ENCODE data around the gene METTL16.

The METTL16 gene

DNA sequence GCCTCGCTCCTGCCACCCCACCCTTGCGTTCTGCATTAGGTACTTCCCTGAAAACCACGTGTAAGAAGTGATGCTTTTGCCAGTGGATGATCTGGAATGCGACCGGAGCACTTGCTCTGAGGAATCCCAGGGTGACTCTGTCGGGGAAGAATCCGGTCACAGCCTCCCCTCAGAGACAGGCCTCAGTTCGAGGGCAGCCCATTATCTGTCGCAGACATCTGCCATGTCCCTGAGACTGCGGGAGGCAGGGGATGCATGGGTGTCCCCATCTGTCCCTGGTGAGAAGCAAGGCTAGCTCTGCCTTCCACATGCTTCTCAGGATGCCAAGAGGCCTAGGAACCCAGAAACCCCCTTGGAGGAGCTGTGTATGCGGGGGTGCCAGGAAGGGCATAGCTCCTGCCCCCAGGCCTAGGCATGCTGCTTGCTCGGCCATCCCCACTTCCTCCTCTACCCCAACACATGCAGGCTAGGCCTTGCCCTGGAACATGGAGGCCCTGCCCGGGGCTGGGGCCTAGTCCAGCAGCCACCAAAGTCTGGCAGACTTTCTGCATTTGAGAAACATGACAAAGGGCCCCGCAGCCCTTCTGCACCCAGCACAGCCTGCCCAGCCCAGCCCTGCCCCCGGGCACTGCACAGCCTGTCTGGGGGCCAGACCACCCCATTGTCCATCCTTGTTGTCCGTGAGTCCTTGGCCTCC, 131.3 kb downstream of the METTL16 start:
- DNase-seq (ENCODE audit: low spot score) = no peak

DNA sequence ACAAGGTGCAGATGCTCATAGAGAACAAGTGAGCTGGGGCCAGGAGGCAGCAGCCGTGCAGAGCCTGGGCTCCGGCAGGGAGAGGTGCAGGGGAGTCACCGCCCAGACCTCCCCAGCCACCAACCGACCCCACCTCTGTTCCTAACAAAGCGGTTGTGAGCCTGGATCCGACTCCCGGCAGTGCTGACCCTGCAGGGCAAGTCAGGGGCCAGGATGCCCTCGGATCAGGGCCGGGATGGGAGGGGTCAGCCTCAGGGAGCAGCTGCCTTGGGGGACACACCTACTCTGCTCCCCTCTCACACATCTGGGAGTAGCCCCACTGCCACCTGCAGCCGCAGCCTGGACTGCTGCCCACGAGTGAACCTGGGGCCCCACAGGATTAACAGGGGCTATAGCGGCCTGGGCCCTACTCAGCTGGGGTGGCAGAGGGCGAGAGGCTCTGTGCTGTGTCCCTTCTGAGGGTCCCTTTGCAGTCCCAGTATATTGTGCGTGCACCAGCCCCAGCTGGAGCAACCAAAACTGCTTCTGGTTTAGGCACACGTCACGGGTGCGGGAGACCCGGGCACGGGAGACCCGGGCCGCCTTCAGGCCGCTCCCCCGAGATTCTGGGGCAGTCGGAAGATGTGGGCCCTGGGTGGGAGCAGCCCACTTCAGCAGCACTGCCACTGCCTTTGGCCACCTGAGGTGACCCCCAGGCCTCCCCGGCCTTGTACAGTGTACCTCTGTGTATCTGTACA, 132.0 kb downstream of the METTL16 start:
- no peak for DNase-seq (ENCODE audit: low spot score)

DNA sequence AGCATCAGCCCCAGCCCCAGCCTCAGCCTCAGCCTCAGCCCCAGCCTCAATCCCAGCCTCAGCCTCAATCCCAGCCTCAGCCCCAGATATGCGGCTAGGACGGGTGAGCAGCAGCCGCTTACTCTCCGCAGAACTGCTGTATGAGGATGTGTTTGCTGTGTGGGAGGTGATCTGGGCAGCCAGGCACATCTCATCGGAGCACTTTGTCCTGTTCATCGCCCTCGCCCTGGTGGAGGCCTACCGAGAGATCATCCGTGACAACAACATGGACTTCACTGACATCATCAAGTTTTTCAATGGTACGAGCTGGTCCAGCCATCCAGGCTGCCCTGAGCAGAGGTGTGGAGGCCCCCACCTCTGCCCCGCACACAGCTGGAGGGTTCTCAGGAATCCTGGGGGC, 132.8 kb downstream of the METTL16 start:
- no peak for DNase-seq (ENCODE audit: low spot score)

DNA sequence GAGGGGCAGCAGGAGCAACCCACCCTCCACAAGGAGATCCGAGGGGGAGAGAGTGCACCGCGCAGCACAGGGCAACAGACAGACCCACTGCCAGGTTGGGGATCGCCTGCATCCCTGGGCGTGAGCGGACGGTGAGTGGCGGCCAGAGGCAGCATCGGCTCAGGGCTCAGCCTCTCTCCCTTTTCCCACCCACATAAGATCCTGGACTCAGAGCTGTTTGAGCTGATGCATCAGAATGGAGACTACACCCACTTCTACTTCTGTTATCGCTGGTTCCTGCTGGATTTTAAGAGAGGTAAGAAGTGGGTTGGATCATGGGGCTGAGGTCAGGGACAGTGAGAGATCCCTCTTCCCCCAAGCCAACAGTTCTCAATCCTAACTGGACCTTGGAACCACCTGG, 134.0 kb downstream of the METTL16 start:
- no peak for DNase-seq (ENCODE audit: low spot score)

DNA sequence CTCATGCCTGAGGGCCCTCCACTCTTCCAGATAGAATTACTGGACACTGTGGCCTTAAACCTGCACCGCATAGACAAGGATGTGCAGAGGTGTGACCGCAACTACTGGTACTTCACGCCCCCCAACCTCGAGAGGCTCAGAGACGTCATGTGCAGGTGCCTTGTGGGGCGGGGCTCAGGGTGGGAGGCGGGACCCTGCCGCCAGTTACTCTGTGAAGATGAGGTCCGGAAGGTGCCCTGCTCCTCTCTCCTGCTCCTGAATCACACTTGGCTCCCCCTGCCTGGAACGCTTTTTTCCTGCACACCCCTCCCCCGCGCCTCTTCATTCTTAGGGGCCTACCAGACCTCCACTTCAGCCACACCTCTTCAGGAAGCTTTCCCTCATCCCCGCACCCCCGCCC, 135.6 kb downstream of the METTL16 start:
- no peak for DNase-seq (ENCODE audit: low spot score)

DNA sequence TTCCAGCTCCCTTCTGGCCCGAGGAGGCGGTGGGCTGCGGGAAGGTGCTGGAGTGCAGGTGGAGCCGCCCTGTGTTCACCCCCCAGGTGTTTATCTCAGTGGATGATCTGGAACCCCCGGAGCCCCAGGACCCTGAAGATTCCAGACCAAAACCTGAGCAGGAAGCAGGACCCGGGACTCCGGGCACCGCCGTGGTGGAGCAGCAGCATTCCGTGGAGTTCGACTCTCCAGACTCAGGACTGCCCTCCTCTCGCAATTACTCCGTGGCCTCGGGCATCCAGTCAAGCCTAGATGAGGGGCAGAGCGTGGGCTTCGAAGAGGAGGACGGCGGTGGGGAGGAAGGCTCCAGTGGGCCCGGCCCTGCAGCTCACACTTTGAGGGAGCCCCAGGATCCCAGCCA, 136.3 kb downstream of the METTL16 start:
- DNase-seq (ENCODE audit: low spot score) = no peak

DNA sequence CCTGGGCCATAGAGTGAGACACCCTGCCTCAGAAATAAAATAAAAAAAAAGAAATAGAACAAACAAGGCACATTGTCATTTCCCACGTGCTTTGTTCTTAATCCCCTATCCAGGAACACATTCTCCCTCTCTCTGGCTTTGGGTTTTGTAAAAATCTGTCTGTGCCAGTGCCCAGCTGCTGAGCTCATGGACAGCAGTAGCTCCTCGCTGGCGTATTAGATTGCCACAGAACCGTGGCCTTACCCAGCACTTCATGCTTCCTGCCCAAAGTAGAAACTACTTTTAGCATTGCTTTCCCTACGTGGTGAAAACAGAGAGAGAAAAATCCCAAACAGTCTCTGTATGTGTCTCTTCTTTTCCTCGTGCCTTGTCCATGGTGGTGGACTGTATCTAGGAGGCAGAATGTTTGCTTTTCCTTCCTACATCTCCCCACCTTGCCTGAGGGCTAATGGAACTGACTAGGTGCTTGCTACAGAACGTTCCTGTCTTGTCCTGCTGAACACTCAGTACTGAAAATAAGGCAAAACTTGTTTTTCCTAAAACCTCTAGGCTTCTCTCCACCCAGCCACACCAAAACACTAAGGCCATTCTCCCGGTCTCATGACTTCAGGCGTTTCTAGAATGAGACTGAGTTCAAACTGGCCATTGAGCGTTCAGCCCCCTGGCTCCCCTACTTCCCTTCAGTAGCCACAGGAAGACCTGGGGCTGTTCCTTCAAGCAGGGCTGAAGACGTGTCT, 137.0 kb downstream of the METTL16 start:
- DNase-seq (ENCODE audit: low spot score) = no peak

DNA sequence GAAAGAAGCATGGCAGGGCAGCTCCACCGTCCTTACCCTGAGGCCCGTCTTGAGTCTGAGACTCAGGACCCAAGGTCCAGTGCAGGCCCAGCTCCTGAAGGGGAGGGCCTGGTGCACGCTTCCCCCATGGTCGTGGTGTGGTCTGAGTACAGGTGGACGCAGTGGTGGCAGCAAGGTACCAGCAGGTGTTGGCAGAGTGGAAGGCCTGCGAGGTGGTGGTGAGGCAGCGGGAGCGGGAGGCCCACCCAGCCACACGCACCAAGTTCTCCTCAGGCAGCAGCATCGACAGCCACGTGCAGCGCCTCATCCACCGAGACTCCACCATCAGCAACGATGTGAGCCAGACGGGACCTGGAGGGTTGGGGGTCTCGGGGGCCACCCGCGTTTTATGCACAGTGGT, 138.5 kb downstream of the METTL16 start:
- no peak for DNase-seq (ENCODE audit: low spot score)

DNA sequence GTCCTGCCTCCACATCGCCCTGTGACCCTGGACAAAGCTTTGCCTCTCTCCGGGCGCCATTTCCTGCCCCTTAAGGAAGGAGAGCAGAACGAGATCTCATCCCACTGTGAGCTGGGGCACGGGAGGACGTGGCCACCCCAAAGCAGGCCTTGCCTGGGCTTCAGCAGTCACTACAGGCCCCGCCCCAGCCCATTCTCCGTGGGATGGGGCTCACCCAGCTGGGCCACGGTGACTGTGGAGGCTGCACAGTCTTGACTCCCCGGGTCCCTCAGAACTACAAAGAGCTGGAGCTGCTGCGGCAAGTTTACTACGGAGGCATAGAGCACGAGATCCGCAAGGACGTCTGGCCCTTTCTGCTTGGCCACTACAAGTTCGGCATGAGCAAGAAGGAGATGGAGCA, 139.0 kb downstream of the METTL16 start:
- no peak for DNase-seq (ENCODE audit: low spot score)

DNA sequence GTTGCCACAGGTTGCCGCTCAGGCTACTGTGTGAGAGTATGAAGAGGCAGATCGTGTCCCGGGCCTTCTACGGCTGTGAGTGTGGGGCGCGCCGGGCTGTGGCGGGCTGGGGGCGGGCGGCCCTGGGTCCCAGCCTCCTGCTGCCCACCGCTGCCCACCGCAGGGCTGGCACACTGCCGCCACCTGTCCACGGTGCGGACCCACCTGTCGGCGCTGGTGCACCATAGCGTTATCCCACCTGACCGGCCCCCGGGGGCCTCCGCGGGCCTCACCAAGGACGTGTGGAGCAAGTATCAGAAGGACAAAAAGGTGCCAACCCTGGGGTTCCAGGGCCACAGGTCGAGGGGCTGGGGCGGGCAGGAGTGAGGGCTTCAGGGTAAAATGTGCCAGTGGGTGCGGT, 139.5 kb downstream of the METTL16 start:
- DNase-seq (ENCODE audit: low spot score) = no peak

DNA sequence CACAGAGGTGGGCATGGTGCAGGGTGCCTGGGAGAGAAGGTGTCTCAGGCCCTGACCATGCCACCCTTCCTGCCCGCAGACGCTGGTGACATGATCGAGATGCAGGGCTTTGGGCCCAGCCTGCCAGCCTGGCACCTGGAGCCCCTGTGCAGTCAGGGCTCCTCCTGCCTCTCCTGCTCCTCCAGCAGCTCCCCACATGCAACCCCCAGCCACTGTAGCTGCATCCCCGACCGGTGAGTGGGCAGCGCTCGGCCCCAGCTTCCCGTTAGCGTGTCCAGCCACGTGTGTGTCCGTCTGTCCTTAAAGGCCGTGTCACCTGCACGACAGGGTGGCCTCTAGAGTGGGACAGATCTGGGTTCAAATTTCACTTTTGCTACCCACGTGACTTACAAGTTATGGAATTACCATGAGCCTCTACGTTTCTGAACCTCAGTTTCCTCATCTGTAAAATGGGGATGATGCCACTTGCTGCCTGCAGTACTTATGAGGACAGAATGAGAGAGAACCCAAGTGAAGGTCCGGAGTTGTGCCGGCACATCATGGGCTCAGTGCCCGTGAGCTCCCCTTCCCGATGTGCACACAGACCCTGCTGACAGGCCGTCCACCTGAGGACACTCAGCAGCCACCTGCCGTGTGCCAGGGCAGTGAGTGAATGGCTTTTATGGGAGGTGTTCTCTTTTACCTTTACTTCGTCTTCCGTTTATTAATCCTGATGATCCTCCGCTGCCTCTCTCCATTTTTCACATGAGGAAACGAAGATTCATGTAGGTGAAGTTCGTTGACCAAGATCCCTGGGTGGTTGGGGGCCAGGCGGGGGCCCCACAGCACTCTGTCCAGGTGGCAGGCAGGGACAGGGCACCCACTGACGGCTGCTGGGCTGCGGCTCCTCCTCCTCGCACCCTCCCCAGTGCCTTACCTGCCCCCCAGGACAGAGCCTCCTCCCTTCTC, 140.2 kb downstream of the METTL16 start:
- no peak for DNase-seq (ENCODE audit: low spot score)

DNA sequence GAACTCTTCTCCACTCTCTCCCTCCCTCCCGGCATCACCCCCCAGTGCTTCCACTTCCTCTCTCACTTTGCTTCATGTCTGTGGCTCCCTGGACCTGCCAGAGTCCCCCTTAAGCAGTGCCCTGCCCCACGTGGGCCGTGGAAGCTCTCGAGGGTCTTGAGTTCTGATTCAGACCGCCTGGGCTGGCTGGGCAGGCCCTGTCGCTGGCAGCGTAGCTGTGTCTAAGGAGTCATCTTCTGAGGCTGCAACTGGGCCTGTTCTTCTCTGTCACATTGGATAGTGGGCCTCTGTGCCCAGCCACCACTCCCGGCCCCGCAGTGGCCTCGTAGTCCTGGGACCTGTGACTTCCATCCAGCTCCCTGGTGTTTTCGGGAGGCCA, 141.5 kb downstream of the METTL16 start:
- no peak for DNase-seq (ENCODE audit: low spot score)

DNA sequence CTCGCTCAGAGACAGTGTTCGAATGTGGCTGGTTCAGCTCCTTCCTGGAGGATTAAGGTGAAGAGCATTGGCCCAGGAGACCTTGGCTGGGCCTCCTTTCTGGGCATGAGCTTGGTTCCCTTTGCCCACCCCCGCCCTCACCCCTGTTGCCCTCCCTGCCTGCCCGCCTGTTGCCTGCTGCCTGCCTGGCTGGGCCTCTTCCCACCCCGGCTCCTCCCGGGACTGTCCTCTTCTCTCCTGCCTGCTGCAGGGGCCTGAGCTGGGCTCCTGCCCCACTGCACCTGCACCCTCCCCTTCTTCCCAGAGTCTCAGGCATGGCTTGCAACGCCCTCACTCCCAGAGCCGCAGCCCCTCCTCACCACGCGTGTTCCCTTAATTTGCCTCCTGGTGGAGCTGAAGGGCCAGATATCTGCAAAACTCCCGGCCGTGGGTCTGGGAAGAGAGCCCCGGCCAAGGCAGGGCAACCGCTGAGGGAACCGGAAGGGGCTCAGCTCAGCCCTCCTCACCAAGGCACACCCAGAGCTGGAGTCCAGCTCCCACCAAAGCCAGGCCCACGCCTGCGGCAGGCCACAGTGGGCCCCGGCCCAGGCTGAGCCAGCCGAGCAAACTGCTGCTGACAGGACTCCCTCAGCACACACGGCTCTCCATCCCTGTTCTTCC, 142.0 kb downstream of the METTL16 start:
- no peak for DNase-seq (ENCODE audit: low spot score)

DNA sequence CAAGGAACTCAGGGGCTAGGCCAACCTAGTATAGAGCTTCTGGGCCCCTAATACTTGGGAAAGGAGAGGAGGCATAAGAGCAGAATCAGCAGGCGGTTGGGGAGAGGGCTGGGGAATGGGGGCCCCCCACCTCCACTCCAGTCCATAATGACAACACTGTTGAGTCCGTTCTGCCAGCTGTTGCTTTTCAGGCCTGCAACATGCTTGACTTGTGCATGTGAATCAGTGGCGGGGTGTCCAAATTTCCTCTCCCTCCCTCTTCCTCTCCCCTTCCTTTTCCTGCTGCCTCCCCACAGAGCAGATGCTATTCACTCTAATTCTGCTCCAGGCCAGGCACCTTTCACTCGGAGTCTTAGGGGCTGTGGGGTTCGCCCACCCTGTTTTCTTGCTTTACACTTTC, 142.6 kb downstream of the METTL16 start:
- no peak for DNase-seq (ENCODE audit: low spot score)

DNA sequence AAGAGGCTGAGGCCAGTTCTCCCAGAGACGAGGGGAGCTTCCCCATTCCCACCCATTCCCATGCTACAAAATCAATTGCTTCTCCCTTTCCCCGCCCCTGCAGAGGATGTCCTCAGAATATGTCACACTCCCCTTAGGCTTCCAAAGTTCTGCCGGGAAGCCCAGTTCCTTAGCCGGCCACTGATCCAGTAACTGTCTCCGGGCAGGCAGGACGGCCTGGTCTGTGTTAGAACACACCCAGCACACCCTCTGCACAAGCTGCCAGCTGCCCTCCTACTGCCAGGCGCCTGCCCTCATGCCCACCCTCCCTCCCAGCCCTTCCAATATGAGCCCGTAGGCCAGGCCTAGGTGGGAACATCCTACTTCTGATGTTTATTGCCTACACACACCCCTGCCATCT, 143.3 kb downstream of the METTL16 start:
- DNase-seq (ENCODE audit: low spot score) = no peak

DNA sequence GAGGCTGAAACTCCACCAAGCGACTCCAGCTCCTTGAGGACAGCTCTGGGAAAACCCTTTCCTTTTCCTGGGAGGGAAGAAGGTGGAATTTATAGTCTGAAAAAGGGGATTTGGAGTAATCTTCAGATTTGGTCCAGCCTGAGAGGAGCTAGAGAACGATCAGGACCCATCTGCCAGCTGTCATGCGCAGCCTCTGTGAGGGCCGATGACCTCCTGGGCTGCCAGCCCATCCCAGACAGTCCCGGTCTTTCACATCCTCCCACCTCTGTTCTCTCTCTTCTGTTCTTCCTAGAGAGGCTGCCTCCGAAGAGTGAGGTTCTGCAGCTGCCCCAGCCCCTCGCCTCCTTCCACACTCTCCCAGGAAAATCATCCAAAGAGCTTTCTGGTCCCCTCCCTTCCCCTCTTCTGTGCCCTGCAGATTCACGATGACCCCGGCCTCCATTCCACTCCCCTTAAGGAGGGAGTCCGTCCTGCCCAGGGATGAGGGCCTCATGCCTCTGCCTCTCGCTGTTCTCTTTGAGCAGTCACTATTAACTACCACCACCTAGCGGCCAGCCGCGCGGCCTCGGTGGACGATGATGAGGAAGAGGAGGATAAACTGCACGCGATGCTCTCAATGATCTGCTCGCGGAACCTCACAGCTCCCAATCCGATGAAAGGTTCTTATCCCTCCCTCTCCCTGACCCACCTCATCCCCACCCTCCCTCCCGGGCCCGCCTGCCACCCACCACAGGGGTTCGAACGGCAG, 144.8 kb downstream of the METTL16 start:
- DNase-seq (ENCODE audit: low spot score) = no peak
